ENCODE data around the gene TNRC18.

Gene TNRC18

DNA sequence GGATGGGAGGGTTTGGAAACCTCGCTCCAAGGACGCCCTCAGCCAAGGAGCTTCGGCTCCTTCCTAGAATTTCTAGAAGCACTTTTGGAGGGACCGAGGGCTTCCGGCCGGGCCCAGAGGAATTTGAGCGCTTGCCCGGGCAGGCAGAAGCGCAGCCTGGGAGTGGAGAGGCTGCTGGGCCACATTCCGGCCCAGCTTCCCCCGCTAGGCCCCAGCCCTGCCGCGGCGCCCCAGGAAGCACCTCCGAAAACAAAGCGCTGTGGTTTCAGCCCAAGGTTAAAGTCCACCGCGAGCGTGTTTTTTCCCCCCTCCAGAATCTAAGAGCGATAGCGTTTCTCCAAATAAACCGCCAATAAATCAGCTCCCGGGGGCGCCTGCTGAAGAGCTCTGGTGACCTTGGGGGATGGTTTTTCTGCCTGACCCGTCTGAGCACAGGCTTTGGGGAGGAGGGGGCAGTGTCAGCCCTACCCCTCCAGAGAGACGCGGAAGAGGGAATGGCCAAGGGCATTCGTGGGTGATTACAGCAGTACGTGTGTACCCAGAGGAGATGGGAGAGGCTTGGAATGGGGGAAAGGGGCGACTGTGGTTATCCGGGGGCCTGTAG is 5.7 kb upstream of the TNRC18 start:
- DNase-seq (ENCODE audit: low read depth in 2 of 2) = no peak

GRCh38 chr7:5428478-5429252 is 5.0 kb upstream of the TNRC18 start:
- no peak for DNase-seq (ENCODE audit: low read depth in 2 of 2)

DNA sequence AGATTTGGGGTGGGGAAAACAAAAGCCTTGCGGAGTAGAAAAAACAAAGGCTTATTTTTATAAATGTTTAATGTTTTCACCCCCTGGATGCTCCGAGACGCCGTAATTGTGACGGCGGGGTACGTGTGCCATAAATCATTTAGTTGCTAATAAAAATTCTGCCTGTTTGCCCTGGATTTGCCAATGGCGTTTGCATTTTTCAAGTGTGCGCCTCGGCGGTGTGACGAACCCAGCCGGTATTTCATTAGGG is 2.5 kb upstream of the TNRC18 start:
- DNase-seq (ENCODE audit: low read depth in 2 of 2) = no peak

DNA sequence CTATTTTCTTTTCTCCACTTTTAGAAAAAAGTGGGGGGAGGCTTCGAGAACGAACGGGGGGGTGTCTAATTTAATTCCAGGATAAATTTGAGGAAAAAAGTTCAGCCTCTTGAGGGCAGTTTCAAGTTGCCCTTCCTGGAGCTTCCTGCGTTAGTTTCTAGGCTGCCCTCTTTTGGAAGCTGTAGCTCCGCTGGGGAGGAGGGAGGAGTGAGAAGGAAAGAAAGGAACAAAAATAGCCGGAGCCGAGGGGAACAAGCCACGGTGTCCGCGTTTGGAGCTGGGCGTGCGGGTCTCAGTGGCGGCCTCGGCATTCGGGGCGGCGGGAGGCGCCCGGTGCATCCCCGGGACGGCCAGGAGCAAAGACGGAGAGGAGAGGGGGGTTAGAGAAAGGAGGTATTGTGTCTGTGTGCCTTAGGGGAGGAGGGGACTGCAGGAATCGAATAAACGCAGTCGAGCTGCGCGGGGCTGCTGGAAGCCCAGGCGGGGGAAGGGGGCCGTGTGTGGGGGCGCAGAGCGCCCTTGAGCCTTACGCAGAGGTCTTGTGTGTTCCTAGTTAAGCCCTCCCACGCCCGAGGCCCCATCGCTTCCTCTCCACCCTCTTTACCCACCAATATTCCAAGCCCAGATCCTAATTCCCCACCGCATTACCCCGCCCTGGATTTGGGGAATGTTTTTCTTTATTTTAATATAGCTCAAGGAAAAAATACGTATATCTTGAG is 2.0 kb upstream of the TNRC18 start:
- DNase-seq (ENCODE audit: low read depth in 2 of 2) = no peak

GRCh38 chr7:5424749-5425506 is 1.3 kb upstream of the TNRC18 start:
- DNase-seq (ENCODE audit: low read depth in 2 of 2) = no peak

- peak in 1 of 2 donors; percentile 13 for DNase-seq (ENCODE audit: low read depth in 2 of 2)
Observed at GRCh38 chr7:5423976-5424748, 528 bp upstream of the TNRC18 start.

- no peak for DNase-seq (ENCODE audit: low read depth in 2 of 2)
Observed at GRCh38 chr7:5422396-5423305, 983 bp downstream of the TNRC18 start.

DNA sequence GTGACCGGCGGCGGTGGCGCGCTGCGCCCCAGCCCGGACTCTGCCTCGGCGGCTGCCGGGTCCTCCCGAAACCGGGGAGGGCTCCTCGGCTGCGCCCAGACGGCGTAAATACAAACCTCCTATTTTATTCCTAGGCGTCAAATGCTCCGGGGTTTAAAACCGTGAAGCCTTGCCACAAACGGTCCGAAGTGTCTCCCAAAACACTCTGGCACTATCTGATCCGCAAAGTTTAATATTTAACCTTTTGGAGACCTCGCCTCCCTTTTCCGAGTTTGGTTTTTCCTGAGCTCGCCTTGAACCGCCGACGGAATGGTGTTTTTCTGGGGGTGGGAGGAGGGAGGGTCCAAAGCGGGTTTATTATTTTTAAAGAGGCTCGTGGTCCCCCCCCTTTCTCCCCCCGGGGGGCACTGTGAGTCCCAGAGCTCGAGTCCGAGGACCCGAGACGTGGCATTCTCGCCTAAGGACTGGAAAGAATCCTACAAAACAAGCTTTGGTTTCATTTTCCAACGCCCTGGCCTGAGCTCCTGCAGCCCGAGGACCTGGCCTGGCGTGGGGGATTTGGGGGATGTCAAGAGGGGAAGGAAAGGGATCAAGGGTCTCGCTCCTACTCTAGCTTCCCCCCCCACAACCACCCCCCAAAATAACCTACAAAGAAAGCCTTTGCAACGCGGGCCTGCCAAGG is 1.8 kb downstream of the TNRC18 start:
- DNase-seq (ENCODE audit: low read depth in 2 of 2) = no peak

GRCh38 chr7:5420881-5421713 is 2.5 kb downstream of the TNRC18 start:
- DNase-seq (ENCODE audit: low read depth in 2 of 2) = no peak

GRCh38 chr7:5420067-5420880 is 3.4 kb downstream of the TNRC18 start:
- DNase-seq (ENCODE audit: low read depth in 2 of 2) = no peak

- no peak for DNase-seq (ENCODE audit: low read depth in 2 of 2)
Observed at GRCh38 chr7:5419539-5420066, 4.0 kb downstream of the TNRC18 start.

DNA sequence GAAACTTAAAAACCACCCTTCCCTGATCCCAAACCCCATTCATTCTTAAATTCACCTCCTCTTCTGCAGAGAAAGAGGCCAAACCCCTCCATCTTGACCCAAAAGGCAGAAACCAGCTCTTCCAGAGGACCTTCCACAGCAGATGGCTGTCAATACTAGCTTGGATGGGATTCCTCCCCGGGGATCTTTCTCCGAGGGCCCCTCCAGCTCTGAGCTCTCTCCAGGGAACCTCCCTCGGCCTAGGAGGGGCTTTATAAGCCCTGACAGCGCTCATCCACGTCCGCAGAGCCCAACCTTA is 5.4 kb downstream of the TNRC18 start:
- no peak for DNase-seq (ENCODE audit: low read depth in 2 of 2)

DNA sequence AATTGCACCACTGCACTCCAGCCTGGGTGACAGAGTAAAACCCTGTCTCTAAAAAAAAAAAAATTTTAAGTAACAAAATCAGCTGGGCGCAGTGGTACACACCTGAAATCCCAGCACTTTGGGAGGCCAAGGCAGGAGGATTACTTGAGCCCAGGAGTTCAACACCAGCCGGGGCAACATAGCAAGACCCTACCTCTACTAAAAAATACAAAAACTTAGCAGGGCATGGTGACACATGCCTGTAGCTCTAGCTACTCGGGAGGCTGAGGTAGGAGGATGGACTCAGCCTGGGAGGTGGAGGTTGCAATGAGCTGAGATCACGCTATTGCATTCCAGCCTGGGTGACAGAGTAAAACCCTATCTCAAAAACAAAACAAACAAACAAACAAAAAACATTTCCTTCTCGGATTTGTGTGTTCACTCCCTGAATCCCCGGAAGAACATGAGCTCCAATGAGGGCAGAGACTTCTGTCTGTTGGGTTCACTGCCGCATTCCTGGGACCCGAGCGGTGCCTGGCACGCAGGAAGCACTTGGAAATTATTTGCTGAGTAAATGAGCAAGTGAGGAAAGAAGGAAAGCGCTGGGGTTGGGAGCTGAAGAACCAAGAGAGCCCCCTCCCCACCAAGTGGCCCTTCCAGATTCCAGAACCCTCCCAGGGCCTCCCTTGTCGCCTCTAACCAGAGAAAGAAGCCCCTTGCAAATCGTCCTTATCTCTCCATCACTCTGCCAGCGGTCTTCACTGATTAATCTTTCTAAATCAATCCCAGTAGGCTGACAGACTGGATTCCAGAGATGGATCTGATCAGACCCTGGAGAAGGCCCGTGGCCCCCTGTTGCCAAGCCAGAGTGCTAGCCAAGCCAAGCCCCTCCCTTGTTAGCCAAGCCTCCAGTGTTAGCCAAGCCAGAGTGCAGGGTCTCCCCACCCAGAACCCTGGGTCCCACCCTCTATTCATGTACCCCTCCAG is 6.2 kb downstream of the TNRC18 start:
- DNase-seq (ENCODE audit: low read depth in 2 of 2) = no peak

GRCh38 chr7:5414916-5415315 is 8.7 kb downstream of the TNRC18 start:
- no peak for DNase-seq (ENCODE audit: low read depth in 2 of 2)

DNA sequence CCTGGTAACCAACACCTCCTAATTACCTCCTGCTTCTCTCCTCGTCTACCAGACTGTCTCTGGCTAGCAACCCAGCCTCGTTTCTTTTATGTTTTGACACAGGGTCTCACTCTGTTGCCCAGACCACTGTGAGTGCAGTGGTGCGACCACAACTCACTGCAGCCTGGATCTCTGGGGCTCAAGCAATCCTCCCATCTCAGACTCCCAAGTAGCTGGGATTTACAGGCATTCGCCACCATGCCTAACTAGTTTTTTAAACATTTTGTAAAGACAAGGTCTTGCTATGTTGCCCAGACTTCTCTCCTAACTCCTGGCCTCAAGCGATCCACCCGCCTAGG is 10.2 kb downstream of the TNRC18 start:
- DNase-seq (ENCODE audit: low read depth in 2 of 2) = no peak

- no peak for DNase-seq (ENCODE audit: low read depth in 2 of 2)
Observed at GRCh38 chr7:5408777-5409176, 14.9 kb downstream of the TNRC18 start.
